ENCODE results near the gene SMURF2. TPM values are rescaled to one million over a fixed set of nuclear protein-coding genes. Genes with fewer than 3 reads are reported as not detected.

Gene SMURF2
- total and polyA plus RNA-seq, 9 of the 15 experiments (the other 6 are each of a cell fraction or from before 2014, with no cell fraction given): 3.8 to 22.0 (median 14.8) TPM

GRCh38 chr17:64502021-64502420, 160.1 kb downstream of the SMURF2 start:
- in situ Hi-C loops (cut with MboI) (no loop called here), intact Hi-C loops (cut with micrococcal nuclease) (loop anchor here (10.0 kb wide), 1 partner anchor 233 kb away; no protein-coding TSS in a partner anchor)
- Histone ChIP-seq H3K4me1 (replicated peaks in 1 of 2; ENCODE audit: control insufficient read depth in 2 of 2, insufficient read depth in 2 of 2, low read length in 2 of 2) (peaks cover 11 to 12% of the 10 kb centered on the region in 2 experiments; a peak in 3 of 5 replicates), H3K36me3 (ENCODE audit: control insufficient read depth, insufficient read depth, low read length) (peaks cover 82% of the 10 kb centered on the region), H3K9ac (ENCODE audit: insufficient read depth in 1 of 2, low read depth in 2 of 2, low read length in 2 of 2) (no peak overlapping the region), H3K9me1 (ENCODE audit: control insufficient read depth, insufficient read depth, low read length) (no peaks in the 10 kb centered on the region), H2AFZ (ENCODE audit: low read depth, low read length) (no peak overlapping the region), H4K20me1 (replicated peaks; ENCODE audit: control insufficient read depth, insufficient read depth, low read length) (peaks cover 19% of the 10 kb centered on the region), H3K9me3 (replicated peaks; ENCODE audit: control insufficient read depth, insufficient read depth, low read depth, low read length) (no peaks in the 10 kb centered on the region), H3K4me2 (ENCODE audit: insufficient read depth, low read length) (no peak overlapping the region), H3K27ac (ENCODE audit: extremely low read depth, low read depth, low read length) (no peak overlapping the region), H3K79me2 (ENCODE audit: control insufficient read depth, insufficient read depth, low read length) (peaks cover 67% of the 10 kb centered on the region), H3K4me3 (no peak overlapping the region), H3K27me3 (ENCODE audit: control insufficient read depth in 2 of 2, insufficient read depth in 2 of 2, low read length in 2 of 2) (no peaks in the 10 kb centered on the region)
- no TSS peak for BruUV-seq (replicated peaks)
- FAIRE-seq (no peak), ATAC-seq (no peak), DNase-seq (ENCODE audit: extremely low read depth in 1 of 4, low spot score in 3 of 4) (no peak)
- POLR2A ChIA-PET: interaction anchor here (0.6 to 6.8 kb wide), 11 partner anchors 12 to 207 kb away, joined by 3 to 59 read pairs (median 3); no protein-coding TSS in a partner anchor
- WGBS (ENCODE audit: insufficient coverage, low coverage, missing lambda C conversion rate): 96% methylated on average over 3 of the region's 3 CpGs
- CTCF ChIA-PET (ENCODE audit: low intra/inter-chr PET ratio): no interaction called here
- TF ChIP-seq PRPF4 (IDR thresholded peaks at IDR 0.05; ENCODE audit: insufficient read depth, low read depth, low read length, poor library complexity, severe bottlenecking) (peak; percentile 11), TRIM24 (IDR thresholded peaks at IDR 0.05) (no peak), NFRKB (IDR thresholded peaks at IDR 0.05; ENCODE audit: low read depth) (no peak), RBFOX2 (IDR thresholded peaks at IDR 0.05; ENCODE audit: low read depth, low read length) (peak; percentile 31), TAF15 (IDR thresholded peaks at IDR 0.05; ENCODE audit: low read depth, low read length) (no peak), HNRNPL (IDR thresholded peaks at IDR 0.05; ENCODE audit: low read depth, low read length) (0 out of 2 replicates have a peak, but pooled peaks have one; percentile 31), RFX1 (IDR thresholded peaks at IDR 0.05) (peak; percentile 53), OTX1 (CRISPR knock-in tag; IDR thresholded peaks at IDR 0.05) (no peak), ZNF695 (CRISPR knock-in tag; IDR thresholded peaks at IDR 0.05) (no peak)
- TF ChIP-seq, protein P1, sequence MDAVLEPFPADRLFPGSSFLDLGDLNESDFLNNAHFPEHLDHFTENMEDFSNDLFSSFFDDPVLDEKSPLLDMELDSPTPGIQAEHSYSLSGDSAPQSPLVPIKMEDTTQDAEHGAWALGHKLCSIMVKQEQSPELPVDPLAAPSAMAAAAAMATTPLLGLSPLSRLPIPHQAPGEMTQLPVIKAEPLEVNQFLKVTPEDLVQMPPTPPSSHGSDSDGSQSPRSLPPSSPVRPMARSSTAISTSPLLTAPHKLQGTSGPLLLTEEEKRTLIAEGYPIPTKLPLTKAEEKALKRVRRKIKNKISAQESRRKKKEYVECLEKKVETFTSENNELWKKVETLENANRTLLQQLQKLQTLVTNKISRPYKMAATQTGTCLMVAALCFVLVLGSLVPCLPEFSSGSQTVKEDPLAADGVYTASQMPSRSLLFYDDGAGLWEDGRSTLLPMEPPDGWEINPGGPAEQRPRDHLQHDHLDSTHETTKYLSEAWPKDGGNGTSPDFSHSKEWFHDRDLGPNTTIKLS (IDR thresholded peaks at IDR 0.05; ENCODE audit: borderline replicate concordance, low read depth): no peak
- TF ChIP-seq, protein P2, sequence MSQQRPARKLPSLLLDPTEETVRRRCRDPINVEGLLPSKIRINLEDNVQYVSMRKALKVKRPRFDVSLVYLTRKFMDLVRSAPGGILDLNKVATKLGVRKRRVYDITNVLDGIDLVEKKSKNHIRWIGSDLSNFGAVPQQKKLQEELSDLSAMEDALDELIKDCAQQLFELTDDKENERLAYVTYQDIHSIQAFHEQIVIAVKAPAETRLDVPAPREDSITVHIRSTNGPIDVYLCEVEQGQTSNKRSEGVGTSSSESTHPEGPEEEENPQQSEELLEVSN (IDR thresholded peaks at IDR 0.05; ENCODE audit: borderline replicate concordance in 1 of 2, extremely low read depth in 1 of 2, insufficient read depth in 1 of 2, insufficient read length in 1 of 2, low read depth in 1 of 2, low read length in 1 of 2, poor library complexity in 1 of 2, severe bottlenecking in 1 of 2): no peak

All from K562 (cell line).